Measurements from ENCODE around the gene ABCF3.

GRCh38 chr3:184238246-184238818 lies 52.3 kb downstream of the ABCF3 start:
- no peak for TF ChIP-seq EZH2 (IDR thresholded peaks at IDR 0.05; ENCODE audit: insufficient read depth, poor library complexity, severe bottlenecking)
- TF ChIP-seq EZH2phosphoT487 (IDR thresholded peaks at IDR 0.05; ENCODE audit: insufficient read depth, low read depth): no peak
